Measurements from ENCODE around the gene TTC34.
"Not testable (repeated sequence)": the region's sequence is repeated elsewhere in the genome, so short reads cannot be mapped to it uniquely, and the experiment has no call there.

TTC34 gene

DNA sequence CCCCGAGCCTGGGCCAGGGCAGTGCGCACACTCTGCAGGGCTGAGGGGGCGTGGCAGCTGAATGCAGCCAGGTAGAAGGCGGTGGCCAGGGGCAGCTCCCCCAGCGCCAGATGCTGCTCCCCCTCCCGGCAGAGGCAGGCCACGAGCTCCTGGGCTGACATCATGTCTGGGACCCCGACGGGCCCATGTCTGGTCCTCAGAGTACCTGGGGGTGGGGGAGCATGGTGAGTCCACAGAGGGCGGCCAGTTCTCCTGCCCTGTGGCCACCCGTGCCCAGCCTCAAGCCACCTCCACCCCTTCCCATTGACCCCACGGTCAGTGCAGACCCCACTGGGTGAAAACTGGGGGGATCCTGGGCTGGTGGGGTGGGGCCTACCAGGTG lies 838 bp downstream of the TTC34 start:
- no peak overlapping the region for H3K4me3 ChIP-seq (ENCODE audit: low read length)
- TF ChIP-seq, protein P1, sequence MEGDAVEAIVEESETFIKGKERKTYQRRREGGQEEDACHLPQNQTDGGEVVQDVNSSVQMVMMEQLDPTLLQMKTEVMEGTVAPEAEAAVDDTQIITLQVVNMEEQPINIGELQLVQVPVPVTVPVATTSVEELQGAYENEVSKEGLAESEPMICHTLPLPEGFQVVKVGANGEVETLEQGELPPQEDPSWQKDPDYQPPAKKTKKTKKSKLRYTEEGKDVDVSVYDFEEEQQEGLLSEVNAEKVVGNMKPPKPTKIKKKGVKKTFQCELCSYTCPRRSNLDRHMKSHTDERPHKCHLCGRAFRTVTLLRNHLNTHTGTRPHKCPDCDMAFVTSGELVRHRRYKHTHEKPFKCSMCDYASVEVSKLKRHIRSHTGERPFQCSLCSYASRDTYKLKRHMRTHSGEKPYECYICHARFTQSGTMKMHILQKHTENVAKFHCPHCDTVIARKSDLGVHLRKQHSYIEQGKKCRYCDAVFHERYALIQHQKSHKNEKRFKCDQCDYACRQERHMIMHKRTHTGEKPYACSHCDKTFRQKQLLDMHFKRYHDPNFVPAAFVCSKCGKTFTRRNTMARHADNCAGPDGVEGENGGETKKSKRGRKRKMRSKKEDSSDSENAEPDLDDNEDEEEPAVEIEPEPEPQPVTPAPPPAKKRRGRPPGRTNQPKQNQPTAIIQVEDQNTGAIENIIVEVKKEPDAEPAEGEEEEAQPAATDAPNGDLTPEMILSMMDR (conservative IDR thresholded peaks at IDR 0.05; ENCODE audit: low read depth, low read length), result no peak
- no peak for DNase-seq (ENCODE audit: low read depth)

DNA sequence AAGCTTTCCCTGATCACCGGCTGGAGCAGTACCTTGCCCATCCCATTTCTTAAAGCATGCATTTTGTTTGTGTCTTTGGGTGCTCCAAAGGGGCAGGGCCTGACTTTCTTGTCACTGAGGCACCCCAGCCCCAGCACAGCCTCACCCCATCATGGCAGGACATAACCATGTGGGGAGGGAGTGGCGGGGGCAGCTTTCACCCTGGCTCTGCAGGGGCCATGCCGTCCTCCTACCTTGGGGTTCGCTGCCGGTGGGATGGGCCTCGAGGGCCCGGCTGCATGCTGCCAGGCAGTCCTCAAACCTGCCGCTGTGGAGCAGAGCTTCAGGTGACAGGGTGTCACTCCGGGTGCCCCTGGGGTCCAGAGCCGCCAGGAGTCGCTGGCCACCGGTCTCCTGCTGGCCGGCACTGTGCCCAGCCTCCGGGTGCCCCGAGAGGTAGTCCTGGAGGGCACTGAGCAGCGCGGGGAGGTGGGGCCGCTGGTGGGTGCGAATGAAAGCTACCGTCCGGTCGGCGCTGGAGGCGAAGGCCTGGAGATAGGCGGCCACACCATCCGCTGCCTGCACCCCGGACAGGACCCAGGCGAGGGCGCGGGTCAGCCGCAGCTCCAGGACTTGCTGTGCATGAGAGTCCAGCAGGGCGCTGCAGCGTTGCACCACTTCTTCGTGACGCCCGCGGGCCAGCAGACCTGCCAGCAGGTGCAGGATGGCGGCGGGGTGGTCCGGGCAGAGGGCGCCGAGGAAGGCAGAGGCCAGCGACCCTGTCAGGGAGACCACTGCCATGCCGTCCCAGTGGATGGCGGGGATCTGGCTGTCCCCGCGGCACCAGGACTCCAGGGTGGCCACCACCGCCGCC lies 1.5 kb downstream of the TTC34 start:
- H3K4me3 ChIP-seq (ENCODE audit: low read length), result no peak overlapping the region
- TF ChIP-seq, protein P1 (conservative IDR thresholded peaks at IDR 0.05; ENCODE audit: low read depth, low read length), result no peak
- no peak for DNase-seq (ENCODE audit: low read depth)

DNA sequence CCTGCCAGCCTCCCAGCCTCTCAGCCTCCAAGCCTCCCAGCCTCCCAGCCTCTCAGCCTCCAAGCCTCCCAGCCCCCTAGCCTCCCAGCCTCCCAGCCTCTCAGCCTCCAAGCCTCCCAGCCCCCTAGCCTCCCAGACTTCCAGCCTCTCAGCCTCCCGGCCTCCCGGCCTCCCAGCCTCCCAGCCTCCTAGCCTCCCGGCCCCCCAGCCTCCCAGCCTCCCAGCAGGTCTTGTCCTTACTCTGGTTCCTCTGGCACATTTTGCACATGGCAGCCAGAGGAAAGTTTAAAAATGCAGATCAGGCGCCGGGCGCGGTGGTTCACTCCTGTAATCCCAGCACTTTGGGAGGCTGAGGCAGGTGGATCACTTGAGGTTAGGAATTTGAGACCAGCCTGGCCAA lies 2.5 kb downstream of the TTC34 start:
- DNase-seq (ENCODE audit: low read depth); H3K4me3 ChIP-seq (ENCODE audit: low read length): not testable (repeated sequence)

DNA sequence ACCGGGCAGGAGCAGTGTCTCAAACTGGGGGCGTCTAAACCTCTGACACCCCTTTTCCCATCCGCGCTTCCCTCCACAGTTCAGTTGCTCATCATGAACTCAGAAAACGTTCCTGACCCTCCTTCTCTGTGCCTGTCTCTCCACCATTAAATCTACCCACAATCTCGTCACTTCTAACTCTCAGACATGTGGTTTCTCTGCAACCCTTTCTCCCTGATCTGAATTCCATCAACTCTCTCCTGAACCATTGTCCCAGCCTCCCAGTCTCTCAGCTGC lies 3.8 kb downstream of the TTC34 start:
- no peak overlapping the region for H3K4me3 ChIP-seq (ENCODE audit: low read length)
- no peak for DNase-seq (ENCODE audit: low read depth)
- TF ChIP-seq, protein P1 (conservative IDR thresholded peaks at IDR 0.05; ENCODE audit: low read depth, low read length), result no peak

DNA sequence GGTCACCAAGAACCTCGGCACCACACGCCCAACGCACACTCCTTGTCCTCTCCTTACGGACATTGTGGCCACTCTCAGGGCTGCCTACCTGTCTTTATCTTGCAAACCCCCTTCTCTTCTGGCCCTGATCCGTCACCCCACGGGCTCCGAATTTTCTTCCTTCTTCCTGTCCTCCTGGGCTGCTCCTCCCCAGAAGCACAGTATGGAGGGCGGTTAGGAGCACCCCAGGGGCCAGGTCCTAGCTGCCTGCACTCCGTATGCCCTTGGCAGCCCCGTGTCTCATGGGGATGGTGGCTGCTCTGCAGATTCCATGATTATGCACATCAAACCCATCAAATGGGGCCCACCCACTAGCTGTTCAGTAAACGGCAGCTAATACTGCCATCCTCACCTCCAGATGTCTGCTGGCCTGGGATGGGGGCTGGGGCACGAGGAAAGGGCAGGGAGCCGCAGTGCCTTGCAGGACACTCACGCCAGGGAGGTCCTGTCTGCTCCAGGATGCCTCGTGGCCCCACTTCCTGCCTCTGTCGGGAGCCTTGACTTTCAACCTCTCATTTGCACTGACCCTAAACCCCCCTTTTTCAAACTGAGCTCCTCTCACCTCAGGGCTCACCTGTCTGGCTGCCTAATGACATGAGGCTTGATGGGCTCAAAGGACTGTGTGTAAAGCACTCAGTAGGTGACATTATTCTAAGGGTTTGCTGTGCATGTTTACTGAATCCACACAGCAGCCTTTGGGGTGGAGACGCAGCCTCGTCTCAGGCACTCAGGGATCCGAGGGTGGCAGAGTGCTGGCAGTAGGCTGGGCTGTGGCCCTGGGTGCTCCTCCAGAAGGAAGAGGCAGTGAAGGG lies 4.4 kb downstream of the TTC34 start:
- no peak overlapping the region for H3K4me3 ChIP-seq (ENCODE audit: low read length)
- TF ChIP-seq, protein P1 (conservative IDR thresholded peaks at IDR 0.05; ENCODE audit: low read depth, low read length), result no peak
- DNase-seq (ENCODE audit: low read depth), result no peak

DNA sequence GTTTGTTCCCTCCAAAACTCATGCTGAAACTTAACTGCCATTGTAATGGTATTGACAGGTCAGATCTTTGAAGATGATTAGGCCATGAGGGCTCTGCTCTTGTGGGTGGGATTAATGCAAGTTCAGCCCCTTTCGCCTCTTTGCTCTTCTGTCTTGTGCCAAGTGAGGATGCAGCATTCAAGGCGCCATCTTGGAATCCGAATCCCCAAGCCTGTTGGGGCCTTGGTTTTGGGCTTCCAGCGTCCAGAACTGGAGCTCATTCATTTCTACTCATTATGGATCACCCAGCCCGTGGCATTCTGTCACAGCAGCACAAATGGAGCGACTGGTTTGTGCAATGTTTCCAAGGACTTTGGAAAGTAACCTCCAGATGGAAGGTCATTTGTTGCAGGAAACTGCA lies 5.6 kb downstream of the TTC34 start:
- TF ChIP-seq, protein P1 (conservative IDR thresholded peaks at IDR 0.05; ENCODE audit: low read depth, low read length), result no peak
- no peak for DNase-seq (ENCODE audit: low read depth)

DNA sequence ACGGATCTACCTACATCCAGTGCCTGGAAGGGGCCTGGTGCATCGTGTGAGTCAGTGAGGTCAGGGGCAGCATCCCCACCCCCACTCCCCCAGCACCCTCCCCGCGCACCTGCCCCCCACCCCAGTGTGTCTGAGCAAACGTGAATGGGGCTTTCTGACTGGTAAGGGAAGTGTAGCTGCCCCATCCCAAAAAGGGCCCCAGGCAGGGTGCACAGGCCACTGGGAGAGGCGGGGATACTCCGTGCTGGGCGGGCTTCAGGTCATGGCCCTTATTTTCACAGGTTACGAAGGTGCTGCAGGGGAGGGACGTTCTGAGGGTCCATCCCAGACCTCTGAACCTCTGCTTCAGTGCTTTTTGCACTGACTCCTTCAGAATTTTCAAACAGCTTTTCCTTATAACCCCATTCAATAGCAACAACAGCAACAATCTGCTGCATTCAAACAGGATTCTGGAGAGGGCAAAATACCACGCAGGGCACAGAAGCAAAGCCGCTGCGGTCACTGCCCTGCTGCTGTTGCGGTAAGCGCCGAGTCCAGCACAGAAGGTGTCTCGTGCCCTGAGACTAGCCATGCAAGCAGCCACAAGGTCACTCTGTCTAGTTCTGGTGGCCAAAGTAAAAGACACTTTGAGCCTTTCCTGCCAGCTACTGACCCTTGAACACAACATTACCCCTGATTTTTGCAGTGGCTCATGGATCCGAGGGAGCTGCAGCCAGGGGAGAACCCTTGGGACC lies 10.3 kb downstream of the TTC34 start:
- DNase-seq (ENCODE audit: low read depth), result no peak
- H3K4me3 ChIP-seq (ENCODE audit: low read length), result no peak overlapping the region
- TF ChIP-seq, protein P1 (conservative IDR thresholded peaks at IDR 0.05; ENCODE audit: low read depth, low read length), result no peak

More for the DNA sequence above, 5.6 kb downstream of the TTC34 start:
- H3K4me3 ChIP-seq (ENCODE audit: low read length), result no peak overlapping the region

Measured in retinal pigment epithelial cell (primary cell).